HG03097 (cell line): ENCODE data around the gene ST6GALNAC6.
"Not testable (repeated sequence)": the region's sequence is repeated elsewhere in the genome, so short reads cannot be mapped to it uniquely, and the experiment has no call there.

Source experiments
- ATAC-seq: cut with Tn5 transposase; IDR thresholded peaks from one replicate; pipeline ENCODE4 v1.9.1; 2021; ENCODE audit not compliant: unreplicated experiment, low FRiP score

ST6GALNAC6 gene

GRCh38 chr9:127838375-127839078 is 60.9 kb downstream of the ST6GALNAC6 start:
- no peak for ATAC-seq

GRCh38 chr9:127837346-127837745 is 62.1 kb downstream of the ST6GALNAC6 start:
- ATAC-seq: no peak

GRCh38 chr9:127836561-127836960 is 62.8 kb downstream of the ST6GALNAC6 start:
- not testable (repeated sequence) for ATAC-seq

- no peak for ATAC-seq
These were observed 63.3 kb downstream of the ST6GALNAC6 start for GRCh38 chr9:127835991-127836516.
